ENCODE measurements around the gene DENND5B.
"Not testable (repeated sequence)": the region's sequence is repeated elsewhere in the genome, so short reads cannot be mapped to it uniquely, and the experiment has no call there.

Gene DENND5B

DNA sequence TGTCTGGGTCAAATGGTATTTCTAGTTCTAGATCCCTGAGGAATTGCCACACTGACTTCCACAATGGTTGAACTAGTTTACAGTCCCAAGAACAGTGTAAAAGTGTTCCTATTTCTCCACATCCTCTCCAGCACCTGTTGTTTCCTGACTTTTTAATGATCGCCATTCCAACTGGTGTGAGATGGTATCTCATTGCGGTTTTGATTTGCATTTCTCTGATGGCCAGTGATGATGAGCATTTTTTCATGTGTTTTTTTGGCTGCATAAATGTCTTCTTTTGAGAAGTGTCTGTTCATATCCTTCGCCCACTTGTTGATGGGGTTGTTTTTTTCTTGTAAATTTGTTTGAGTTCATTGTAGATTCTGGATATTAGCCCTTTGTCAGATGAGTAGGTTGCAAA is 40.3 kb downstream of the DENND5B start:
- DNase-seq = not testable (repeated sequence)

DNA sequence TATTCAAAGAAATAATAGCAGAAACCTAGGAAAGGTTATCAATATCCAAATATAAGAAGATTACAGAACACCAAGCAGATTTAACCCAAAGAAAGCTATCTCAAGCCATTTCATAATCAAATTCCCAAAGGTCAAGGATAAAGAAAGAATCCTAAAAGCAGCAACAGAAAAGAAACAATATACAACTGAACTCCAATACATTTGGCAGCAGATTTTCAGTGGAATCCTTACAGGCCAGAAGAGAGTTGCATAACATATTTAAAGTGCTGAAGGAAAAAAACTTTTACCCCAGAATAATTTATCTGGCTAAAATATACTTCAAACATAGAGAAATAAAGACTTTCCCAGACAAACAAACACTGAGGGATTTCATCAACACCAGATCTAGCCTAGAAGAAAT is 54.3 kb downstream of the DENND5B start:
- no peak for DNase-seq

DNA sequence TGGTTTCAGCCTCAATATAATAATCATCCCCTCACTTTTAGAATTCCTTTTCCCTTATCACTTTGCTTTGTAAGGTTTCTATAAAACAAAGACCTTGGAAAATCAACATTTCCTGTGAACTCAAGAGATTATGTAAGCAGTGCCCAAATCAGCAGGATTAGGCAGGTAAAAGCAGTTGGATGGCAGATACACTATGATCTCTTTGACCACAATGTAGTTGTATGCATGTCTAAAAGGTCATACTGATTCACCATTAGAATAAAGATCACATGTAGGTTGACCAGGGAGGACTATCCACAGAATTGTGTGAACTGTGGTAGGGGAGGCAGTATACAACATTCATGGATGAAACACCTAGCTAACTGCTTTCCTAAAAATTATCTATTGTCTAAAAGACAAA is 57.5 kb downstream of the DENND5B start:
- DNase-seq = no peak

DNA sequence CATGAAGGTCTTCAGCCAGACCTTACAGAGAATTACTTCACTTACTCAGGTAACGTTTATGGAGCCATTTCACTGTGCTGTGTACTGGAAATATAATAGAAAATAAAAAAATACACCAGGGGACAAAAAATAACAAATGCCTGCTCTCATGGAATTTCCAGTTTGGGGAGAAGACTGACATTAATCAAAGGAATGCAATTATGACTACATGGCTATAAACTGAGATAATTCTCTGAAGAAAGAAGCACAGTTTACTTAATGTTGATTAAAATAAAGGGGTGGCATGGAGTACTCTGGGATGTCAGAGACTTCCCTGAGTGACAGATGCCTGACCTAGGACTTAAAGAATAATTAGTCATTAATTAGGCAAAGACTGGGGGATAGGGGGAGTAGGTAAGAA is 59.0 kb downstream of the DENND5B start:
- no peak for DNase-seq

DNA sequence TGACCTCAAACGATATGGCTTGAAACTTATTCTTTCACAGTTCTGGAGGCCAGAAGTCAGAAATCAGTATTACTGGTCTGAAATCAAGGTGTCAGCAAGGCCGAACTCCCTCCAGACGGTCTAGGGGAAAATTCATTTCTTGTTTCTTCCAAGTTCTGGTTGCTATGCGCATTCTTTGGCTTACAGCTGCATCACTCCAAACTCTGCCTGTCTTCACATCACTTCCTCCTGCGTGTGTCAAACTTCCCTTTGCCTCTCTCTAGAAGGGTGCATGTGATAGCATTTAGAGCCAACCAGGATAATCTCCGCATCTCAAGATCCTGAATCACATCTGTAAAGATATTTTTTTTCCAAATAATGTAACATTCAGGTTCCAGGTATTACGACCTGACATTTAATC is 62.8 kb downstream of the DENND5B start:
- no peak for DNase-seq

DNA sequence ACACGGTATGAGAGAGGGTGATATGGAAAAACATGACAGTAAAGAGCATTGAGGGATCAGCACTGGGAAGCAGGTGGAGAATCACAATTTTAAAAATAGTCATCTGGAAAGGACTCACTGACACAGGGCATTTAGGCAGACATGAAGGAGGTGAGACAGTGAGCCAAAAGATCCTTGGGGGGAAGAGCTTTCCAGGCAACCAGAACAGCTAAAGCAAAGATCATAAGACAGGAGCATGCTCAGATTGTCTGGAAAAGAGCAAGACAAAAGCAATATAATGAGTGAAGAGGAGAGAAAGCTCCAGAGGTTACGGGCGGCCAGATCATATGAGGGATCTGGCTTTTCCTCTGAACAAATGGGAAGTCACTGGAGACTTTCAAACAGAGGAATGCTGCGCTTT is 63.9 kb downstream of the DENND5B start:
- DNase-seq = no peak

DNA sequence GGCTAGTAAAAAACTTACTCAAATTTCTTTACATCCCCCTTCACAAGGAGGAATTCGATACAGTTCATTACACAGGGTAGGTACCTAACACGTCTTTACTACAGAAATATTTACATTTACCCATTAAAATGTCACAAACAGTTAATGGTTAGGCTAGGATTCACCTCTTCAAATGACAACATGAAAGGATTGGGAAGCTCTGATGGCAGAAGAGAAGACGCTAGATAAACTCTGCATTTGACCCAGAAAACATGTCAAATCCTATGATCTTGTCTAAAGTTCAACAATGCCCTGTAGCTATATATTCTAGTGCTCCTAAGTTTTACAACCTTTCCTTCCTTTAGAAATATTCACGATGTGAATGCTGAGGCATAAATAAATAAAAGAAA is 64.8 kb downstream of the DENND5B start:
- no peak for DNase-seq

DNA sequence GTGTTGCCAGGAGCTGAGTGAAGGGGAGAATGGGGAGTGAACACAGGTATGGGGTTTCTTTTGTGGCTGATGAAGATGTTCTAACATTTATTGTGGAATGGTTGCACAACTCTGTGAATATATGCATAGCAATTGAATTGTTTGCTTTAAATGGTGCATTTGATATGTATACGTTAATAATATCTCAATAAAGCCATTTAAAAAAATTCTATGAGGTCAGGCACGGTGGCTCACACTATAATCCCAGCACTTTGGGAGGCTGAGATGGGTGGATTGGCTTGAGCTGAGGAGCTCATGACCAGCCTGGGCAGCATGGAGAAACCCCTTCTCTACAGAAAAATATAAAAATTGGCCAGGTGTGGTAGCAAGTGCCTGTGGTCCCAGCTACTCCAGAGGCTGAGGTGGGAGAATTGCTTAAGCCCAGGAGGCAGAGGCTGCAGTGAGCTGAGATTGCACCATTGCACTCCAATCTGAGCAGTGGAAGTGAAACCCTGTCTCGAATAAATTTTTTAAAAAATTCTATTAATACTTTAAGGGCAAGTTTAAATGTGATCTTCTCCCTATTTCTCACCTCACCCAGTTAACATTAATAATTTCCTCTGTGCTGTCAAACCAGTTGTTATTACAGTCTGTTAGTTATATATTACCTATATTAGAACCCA is 65.3 kb downstream of the DENND5B start:
- no peak for DNase-seq

DNA sequence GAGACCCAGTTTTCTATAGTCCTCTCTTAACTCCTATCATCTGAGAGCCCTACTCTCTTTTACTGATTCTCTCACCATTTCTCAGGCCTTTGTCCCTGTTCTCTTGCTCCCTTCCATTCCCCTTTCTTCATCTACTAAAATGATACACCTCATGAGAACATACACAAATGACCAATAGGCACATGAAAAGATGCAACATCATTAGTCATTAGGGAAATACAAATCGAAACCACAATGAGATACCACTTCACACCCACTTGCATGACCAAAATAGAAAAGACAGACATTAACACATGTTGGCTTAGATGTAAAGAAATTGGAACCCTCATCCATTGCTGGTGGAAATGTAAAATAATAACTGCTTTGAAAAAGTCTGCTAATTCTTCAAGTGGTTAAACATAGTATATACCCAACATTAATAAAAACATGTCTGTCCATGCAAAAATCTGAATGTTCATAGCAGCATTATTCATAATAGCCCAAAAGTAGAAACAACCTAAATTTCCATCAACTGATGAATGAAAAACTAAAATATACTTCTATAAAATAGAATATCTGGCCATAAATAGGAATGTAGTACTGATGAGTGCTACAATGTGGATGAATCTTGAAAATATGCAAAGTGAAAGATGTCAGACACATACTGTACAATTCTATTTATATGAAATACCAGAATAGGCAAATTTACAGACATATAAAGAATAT is 66.0 kb downstream of the DENND5B start:
- no peak for DNase-seq

DNA sequence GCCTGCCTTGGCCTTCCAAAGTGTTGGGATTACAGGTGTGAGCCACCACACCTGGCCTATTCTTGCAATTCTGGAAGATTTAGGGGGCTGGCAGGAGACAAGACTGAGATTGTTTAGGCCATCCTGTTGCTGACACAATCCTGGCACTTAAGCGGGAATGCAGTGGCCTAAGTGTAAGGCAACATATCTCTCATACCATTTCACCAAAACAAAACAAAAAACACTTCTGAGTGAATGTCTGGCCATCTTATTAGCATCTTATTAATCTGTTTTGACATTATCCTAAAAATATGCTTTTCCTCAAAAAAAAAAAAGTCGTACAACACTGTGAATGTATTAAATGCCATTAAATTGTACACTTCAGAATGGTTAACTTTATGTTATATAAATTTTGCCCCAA is 67.6 kb downstream of the DENND5B start:
- DNase-seq = no peak

DNA sequence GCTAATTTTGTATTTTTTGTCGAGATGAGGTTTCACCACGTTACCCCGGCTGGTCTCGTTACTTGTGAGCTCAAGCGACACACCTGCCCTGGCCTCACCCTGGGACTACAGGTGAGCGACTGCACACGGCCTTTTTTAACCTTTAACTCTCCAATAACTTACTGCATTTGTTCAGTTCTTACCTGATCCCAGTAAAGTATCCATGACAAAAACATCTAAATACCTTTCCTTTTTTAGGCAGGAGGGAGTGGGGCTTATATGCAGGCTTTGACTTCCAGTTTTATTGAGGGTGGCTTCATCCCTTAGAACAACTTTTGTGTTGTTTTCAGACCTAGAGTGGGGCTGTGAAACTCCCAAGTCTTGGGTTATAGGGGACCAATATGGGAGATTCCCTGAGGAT is 68.3 kb downstream of the DENND5B start:
- DNase-seq = no peak

DNA sequence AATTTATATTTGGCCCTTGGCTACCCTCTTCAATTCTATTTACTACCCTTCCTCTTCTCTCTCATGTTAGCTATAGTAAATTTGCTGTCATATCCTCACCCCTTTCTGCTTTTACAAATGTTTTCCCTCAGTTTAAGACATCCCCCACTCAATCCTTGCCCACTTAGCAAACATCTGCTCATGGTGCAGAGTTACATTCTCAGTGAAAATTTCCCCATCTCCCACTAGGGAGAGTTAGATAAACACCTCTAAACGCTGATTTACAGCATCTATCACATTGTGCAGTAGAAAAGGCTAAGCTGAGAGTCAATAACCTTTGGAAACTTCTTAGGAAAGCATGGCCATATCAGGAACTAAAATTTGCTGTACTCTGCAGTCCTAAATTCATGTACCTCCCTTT is 69.0 kb downstream of the DENND5B start:
- DNase-seq = no peak

DNA sequence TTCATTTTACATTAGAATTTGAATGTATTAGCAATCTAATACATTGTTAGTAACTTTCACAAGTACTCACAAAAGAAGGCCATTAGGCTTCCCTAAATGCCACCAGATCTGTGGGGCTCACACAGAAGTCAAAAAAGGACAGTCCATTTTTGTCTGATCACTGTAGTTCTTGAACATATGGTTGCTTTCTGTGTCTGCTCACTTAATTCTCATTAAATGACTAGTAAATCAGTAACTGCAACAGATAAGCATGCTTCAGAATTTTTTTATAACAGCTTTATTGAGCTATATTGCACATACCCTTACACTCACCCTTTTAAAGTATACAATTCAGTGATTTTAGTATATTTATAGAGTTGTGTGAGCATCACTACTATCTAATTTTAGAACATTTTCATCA is 71.4 kb downstream of the DENND5B start:
- DNase-seq = no peak

DNA sequence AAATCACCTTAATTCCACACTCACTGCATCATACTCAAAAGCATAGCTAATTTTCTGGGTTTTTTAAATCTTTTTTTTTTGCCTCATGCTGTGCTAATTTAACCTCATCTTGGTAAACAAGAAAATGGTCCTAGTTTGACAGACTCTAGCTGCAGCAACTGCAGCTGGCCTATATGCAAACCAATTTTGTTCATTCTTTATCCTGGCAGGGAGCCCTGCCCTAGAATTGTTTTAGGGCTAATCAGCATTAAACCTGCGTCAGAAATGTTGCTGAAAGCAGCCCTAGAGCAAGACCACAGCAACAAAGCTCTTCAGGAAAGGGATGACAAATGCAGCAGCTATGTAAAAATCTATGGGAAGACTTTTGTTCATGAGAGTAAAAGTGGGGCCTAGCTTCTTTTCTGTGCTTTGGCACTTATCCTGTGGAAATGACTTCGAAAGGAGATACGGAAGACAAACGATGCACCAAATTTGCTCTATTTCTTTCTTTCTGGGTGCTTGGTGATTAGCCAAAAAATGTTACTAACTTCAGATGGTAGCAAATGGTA is 72.2 kb downstream of the DENND5B start:
- DNase-seq = no peak

DNA sequence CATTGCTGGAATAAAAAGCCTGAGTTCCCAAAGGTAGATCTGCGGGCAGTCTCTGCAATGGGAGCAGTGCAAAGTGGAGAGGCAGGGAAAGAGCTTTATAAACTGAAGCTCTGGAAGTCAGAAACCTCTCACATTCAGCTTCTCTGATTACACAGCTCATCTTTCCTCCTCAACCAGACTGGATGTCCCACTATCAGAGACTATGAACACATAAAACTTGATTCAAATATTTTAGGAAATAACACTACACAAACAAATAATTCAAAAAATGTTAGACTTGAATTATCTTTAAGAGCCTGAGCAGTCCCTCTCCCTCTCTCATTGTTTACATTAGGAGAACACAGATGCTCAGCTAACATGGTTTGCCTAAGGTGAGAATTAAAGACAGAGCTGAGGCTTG is 72.9 kb downstream of the DENND5B start:
- DNase-seq = no peak

DNA sequence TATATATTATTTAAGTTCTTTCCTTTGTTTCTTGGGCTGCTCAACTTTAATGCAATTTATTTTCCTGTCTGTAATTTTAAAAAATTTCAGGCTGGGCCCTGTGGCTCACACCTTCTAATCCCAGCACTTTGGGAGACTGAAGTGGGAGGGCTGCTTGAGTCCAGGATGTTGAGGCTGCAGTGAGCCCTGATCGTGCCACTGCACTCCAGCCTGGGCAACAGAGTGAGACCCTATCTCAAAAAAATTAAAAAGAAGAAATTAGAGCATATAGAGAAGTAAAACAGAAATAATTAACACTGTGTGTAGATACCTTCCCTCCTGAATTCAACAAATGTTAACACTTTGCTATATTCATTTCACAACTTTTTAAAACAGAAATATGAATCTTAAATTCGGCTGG is 74.2 kb downstream of the DENND5B start:
- DNase-seq = no peak

DNA sequence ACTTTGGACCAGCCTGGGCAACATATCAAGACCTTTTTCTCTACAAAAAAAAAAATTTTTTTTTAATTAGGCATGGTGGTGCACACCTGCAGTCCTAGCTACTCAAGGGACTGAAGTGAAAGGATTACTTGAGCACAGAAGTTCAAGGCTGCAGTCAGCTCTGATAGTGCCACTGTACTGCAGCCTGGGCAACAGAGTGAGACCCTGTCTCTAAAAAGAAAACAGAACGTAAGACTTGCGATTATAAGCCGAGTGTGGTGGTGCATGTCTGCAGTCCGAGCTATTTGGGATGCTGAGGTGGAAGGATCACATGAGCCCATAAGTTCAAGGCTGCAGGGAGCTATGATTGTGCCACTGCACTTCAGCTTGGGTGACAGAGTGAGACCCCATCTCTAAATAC is 76.0 kb downstream of the DENND5B start:
- no peak for DNase-seq

DNA sequence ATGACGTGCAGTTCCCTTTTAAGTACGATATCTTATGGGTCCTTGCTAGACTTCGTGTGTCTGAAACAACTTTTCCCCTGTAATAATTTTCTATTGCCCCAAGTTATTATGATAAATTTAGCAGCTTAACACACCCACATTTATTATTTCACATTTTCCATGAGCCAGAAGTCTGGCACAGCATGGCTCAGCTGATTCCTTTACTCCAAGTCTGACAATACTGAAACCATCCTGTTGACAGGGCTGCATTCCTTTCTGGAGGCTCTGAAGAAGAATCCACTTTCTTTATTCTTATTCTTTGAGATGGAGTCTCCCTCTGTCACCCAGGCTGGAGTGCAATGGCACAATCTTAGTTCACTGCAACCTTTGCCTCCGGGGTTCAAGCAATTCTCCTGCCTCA is 80.9 kb downstream of the DENND5B start:
- no peak for DNase-seq

DNA sequence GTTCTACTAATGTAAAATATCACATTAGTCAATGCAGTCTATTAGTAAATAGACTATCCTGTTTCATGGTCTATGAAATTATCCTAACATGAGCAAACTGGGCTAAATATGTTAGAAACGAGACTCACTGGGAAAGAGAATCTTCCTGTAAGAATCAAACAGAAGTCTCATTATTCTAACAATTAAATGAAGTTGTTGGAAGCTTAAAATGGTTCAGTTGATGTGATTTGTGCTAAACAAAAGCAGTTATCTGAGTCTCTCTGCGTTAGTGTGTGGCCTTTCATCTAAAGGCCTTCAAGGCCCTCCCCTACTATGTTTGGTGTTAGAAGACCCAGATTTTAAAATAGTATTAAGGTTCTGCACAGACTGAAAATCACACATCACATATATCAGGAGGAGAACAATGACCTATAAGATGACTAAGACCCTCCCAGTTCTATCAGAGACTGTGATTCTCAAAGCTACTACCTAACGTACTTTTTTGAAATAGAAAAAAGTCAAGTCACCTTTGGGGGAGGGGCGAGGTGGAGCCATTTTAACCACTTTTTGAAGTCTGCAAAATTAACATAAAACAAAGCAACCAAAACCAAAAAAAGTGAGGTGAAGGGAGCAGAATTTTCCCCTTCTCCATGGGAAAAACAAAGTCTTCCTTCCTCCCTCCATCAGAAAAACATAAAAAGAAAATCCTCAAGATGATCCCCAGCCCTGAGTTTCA is 82.3 kb downstream of the DENND5B start:
- DNase-seq = no peak

DNA sequence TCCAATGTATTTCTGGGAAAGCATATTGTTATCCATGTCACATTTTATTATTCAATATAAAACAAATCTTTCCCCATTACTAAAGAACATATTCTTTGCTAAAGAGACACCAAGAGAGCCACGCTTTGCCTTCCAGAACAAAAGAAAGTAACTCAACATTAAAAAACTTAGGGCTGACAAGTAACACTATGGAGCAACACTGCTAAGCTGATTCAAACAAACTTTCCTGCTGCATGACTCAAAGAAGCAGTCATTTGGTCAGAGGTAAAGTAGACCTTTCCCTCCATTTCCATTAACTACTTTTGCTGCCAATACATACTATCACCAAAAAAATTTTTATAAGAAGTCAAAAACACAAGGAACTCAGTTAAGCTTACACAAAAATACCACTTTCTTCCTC is 83.0 kb downstream of the DENND5B start:
- DNase-seq = no peak

DNA sequence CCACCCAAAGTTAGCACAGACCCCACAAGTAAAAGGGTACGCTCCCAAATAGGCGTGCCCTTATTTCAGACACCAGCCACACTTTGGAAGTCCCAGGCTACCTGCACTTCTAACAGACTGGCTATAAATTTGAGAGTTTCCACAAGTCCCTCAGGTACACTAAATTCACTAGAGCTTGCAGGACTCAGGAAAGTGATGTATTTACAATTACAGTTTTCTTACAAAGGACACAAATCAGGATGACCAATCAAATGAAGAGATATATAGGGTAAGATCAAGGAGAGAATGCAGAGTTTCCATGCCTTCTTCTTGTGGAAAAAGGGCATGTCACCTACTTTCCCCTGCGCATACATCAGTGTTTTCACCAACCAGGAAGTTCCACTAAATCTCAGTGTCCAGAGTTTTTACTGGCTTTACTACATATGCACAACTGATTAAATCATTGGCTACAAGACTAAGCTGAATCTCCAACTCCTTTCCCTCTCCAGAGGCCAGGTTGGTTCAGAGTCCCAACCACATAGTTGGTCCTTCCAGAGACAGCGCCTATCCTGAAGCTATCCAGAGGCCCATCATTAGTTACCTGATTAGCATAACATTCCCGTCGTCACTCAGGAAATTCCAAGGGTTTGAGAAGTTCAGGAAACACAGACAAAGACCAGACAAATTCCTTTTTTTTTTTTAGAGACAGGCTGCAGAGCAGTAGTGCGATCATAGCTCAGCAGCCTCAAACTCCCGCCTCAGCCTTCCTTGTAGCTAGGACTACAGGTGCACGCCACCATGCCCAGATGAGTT is 84.2 kb downstream of the DENND5B start:
- no peak for DNase-seq

DNA sequence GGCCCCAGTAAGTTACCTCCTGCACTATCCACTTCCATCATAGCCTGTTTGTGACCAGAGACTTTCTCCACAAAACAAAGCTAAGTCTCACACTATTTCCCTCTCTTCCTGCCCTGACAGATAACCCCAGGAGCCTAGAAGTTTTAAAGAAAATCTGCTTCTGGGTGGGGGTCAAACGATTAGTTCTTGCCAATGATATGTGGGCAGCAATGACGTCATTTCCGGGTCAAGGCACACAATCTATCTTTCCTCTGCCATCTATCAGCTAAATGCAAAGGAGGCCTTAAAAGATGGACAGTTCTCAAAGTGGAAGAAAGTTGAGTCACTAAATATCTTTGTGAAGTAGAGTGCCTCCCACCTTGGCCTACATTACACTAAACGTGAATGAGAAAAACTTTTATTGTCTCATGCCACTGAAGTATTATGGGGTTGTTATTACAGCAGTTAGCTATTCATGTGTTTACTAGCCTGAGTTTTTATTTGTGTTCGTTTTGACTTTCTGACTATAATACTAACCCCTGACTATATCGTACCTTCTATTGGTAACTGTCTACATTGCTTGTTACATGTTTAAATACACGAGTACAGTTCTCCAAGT is 86.2 kb downstream of the DENND5B start:
- no peak for DNase-seq

DNA sequence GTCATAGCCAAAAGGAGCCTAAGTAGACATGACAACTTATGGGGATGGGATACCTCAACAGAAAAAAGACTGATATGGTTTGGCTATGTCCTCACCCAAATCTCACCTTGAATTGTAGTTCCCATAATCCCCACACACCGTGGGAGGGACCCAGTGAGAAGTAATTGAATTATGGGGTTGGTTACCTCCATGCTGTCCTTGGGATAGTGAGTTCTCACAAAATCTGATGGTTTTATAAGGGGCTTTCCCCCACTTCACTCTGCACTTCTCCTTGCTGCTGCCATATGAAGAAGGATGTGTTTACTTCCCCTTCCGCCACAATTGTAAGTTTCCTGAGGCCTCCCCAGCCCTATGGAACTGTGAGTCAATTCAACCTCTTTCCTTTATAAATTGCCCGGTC is 89.9 kb downstream of the DENND5B start:
- not testable (repeated sequence) for DNase-seq
